GM21737 (cell line): ENCODE results near the gene GALNT15.

Experiments
- ATAC-seq: cut with Tn5 transposase; IDR thresholded peaks from one replicate; pipeline ENCODE4 v1.9.1; 2021; ENCODE audit warnings: mild to moderate bottlenecking, moderate library complexity; ENCODE audit not compliant: unreplicated experiment

The GALNT15 gene

GRCh38 chr3:16249886-16250285, 75.4 kb downstream of the GALNT15 start:
- ATAC-seq: no peak

- ATAC-seq: no peak
Measured at GRCh38 chr3:16251316-16252085, 77.0 kb downstream of the GALNT15 start.

- no peak for ATAC-seq
Measured at GRCh38 chr3:16252243-16252978, 77.9 kb downstream of the GALNT15 start.

GRCh38 chr3:16252988-16253387, 78.5 kb downstream of the GALNT15 start:
- no peak for ATAC-seq

- no peak for ATAC-seq
Measured at GRCh38 chr3:16253601-16254000, 79.1 kb downstream of the GALNT15 start.

DNA sequence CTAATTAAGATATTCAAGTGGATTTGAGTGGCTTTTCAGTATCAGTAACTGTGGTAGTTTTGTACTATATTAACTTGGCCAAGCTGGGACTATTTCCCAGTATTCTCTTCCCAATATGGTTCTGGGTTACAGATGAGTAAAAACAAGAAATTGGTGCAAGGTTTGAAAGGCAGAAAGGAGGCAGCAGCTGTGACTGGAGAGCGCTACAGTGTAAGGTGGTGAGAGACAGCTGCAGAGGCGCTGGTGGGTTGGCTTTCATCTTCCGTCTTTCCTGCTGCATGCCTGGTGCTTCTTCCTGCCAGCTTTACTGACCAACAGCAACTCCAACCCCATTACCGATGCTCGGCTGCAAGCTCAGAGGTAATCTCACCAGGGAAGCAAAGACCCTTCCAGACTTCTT, 80.4 kb downstream of the GALNT15 start:
- ATAC-seq: no peak

DNA sequence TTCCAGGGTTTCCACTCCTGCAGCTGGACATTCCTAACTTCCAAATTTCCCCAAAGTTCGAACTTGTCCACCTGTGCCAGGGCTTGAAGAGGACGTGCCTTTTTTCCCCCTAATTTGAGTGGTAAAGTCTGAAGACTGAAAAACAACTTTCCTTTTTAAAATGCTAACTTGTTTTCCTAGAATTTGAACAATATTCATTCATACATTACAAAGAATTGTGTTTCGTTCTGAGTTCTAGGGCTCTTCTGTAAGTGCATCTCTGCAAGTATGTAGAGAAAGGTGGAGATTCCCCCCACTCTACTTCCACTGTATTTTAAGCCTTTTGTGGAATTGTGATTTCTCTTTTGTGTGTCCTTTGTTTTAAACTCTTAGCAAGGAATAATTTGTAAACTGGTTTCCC, 80.8 kb downstream of the GALNT15 start:
- no peak for ATAC-seq

DNA sequence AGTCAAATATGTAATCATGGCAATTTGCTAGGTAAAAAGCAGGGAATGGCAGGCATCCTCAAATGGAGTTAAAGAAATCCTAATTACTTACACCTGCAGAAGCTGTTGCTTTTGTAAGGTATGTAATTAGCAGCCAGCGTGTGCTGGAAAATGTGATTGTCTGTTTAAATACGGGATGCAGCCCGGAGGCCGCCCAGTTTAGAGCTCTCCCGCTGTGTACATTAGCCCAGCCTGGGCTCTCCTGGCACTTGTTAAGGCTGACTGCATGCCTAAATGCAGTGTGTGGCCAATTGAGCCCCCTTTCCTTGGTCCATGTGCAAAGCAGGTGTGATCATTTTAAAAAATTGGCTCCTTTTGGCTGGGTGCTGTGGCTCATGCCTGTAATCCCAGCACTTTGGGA, 81.2 kb downstream of the GALNT15 start:
- ATAC-seq: no peak

DNA sequence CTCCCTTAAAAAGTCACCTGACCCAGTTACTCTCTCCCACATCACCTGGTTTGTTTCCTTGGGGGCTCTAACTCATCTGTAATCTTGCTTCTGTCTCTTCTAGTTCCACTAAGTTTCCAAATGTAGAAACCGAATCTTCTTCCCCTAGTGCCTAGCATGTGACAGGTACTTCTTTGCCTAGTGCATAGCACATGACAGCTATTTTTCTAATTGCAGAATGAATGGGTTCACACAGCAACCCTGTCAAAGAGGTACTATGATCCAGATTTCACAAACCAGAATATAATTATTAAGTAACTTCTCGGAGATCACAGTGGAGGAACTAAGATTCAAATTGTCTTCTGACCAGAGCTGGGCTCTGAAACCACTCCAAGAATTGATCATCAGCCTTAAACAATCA, 82.8 kb downstream of the GALNT15 start:
- ATAC-seq: no peak

DNA sequence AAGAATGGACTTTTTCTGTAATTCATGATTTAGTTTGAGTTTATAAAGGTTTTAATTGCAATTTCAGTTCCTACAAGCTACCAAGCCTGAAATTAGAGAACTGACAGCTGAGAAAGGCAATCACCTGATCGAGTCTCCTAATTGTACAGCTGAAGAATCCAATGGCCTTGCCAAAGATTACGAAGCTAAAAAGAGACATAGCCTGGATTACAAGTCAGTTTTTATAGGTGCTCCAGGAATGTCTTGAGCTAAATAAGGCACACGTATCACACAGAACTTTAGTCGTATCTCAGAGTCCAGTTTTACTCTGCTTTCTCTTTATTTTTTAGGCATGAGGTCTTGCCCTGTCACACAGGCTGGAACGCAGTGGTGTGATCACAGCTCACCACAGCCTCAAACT, 83.7 kb downstream of the GALNT15 start:
- no peak for ATAC-seq

- no peak for ATAC-seq
Measured at GRCh38 chr3:16258866-16259265, 84.4 kb downstream of the GALNT15 start.

DNA sequence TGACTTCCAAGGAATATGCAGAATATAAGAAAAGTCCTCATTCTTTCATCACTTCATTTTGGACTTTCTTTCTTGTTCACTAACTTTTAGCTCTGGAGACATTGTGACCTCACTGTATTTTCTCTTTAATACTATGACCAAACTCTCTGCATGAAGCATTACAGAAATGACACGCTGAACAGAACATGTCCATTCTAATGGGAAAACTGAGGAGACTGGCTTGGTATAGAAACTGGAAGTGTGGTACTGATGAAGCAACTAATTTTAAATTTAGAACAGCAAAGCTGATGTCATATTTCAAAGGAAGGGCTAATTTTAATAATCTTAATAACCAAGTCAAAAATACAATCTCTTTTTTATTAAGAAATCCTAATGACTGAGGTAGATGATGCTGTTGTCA, 85.6 kb downstream of the GALNT15 start:
- no peak for ATAC-seq

GRCh38 chr3:16262174-16262573, 87.7 kb downstream of the GALNT15 start:
- ATAC-seq: no peak

GRCh38 chr3:16264174-16264707, 89.8 kb downstream of the GALNT15 start:
- ATAC-seq: no peak

DNA sequence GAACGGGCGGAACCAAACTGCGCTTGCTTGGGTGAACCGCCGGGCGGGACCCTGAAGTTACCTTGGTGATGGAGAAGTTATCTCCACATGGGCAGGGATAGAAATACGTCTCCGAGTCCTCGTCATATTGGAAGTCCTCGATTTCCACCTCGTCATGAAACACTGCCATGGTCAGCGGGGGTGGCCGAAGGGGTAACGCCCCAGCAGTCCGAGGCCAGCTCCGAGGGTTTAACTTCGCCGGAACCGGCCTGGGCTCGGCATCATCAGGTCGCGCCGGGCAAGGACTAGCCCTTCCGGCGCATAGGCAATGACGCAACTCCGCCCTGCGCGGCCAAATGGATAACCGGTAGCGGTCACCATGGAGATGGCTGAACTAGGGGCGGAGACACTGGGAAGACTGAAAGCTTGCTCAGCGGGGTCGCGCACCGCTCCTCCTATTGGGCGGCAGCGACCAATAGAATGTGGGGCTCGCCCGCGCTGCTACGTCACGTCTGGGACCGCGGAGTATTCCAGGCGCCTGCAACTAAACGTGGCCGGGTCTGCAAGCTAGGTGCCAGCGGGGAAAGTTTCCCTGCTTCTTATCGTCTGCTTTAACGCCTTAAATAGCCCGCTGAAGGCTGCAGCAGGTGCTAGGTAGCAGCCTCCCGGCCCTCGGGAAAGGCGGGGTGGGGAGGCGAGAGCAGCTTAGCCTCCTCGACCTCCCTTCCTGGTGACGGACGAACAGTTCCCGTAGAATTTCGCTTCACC, 90.4 kb downstream of the GALNT15 start, which contains the start of the genes DPH3 and OXNAD1:
Gene DPH3, minus strand, starts transcription at position 236 of the 747 bp plus-strand sequence. Its CDS starts 67 bp downstream, at position 169.
Gene OXNAD1, plus strand, starts transcription at position 505 of the 747 bp plus-strand sequence. CDS start 5,741 bp downstream, outside the sequence.
- ATAC-seq: peak; percentile 99

DNA sequence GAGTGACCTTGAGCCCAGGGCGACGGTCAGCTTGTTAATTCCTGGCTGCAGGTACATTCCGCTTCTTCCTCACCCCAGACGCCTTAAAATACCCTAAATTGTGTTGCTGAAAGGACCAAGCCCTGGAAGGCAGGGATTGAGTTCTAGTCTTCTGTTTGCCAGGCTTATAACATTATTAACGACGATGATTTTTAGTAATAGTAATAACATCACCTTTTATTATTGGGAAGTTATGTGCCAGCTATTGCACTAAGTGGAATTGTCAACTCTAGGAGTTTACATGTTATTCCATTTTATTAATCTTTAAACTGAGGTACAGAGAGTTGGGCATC, 90.9 kb downstream of the GALNT15 start:
- no peak for ATAC-seq

DNA sequence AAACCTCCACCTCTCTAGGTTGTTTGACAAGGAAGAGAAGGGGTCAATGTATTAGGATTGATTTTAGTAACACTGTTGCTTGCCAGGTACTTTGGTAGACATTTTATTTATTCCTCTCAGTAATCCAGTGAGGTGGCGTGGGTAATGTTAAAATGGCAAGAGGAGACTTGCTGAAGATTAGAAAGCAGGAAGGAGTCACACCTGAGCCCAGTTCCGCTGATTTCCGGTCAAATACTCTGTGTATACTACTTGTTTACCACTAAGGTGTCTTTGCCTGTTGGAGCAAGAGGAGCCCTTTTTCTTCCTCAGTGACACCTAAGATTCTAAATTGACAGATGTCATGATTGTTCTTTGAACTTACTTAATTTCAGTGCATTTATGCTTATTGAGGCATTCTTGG, 92.2 kb downstream of the GALNT15 start:
- ATAC-seq: no peak

GRCh38 chr3:16270855-16271254, 96.4 kb downstream of the GALNT15 start:
- no peak for ATAC-seq

- ATAC-seq: no peak
Measured at GRCh38 chr3:16272588-16272987, 98.1 kb downstream of the GALNT15 start.

- no peak for ATAC-seq
Measured at GRCh38 chr3:16273867-16274266, 99.4 kb downstream of the GALNT15 start.

DNA sequence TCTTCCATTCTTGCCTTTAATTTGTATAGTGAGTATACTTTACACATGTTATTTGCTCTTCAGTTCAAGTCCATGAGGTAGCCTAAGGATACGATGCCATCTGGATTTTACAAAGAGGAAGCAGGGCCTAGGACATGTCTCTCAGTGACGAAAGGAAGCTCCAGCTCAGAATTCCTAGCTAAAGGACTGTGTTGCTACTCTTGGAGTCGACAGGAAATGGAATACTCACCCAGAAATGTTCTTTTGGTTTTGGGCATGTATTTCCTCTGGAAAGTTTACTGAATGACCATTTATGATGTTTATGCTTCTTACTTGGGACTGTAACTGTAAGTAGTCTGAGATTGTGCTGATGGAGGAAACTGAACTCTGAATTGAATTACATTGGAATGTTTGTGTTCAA, 103.0 kb downstream of the GALNT15 start:
- no peak for ATAC-seq
